ENCODE measurements around the gene FAM174B.

- TF ChIP-seq POLR2A (IDR thresholded peaks at IDR 0.05) = no peak
- no peak for TF ChIP-seq CTCF (IDR thresholded peaks at IDR 0.05)
- no peak for TF ChIP-seq EP300 (IDR thresholded peaks at IDR 0.05)
Measured at GRCh38 chr15:92610101-92610520, 45.5 kb downstream of the FAM174B start.

Data from stomach (tissue), 4 donors.